Endodermal cell (in vitro differentiated cells): Measurements from ENCODE around the gene SLC25A47. TPM values are rescaled to one million over a fixed set of nuclear protein-coding genes. Genes with fewer than 3 reads are reported as not detected.

Experiments
- DNase-seq: peaks from one replicate; pipeline ENCODE4 v3.0.0-alpha.2; 2017
- H3K27ac ChIP-seq: 2 replicates; pipeline ENCODE4 v1.5.1; 2013; ENCODE audit warnings: mild to moderate bottlenecking, low read depth, low read length, moderate library complexity
- H3K27me3 ChIP-seq: 2 replicates; pipeline ENCODE4 v1.6.1; 2013; ENCODE audit warnings: mild to moderate bottlenecking, low read length, moderate library complexity; ENCODE audit not compliant: insufficient read depth, control insufficient read depth, poor library complexity, severe bottlenecking
- H3K36me3 ChIP-seq: 2 replicates; pipeline ENCODE4 v1.7.0; 2013; ENCODE audit warnings: mild to moderate bottlenecking, low read length, moderate library complexity; ENCODE audit not compliant: control insufficient read depth, insufficient read depth
- H3K4me1 ChIP-seq: one replicate; pipeline ENCODE4 v1.7.0; 2013; ENCODE audit warnings: low read length; ENCODE audit not compliant: control insufficient read depth, insufficient read depth
- H3K4me3 ChIP-seq: 2 replicates; pipeline ENCODE4 v1.5.1; 2013; ENCODE audit warnings: mild to moderate bottlenecking, low read length, moderate library complexity
- H3K9ac ChIP-seq: 2 replicates; pipeline ENCODE4 v1.6.1; 2013; ENCODE audit warnings: mild to moderate bottlenecking, low read length, moderate library complexity; ENCODE audit not compliant: poor library complexity, severe bottlenecking; ENCODE audit errors: extremely low read depth
- H3K9me3 ChIP-seq: 2 replicates; pipeline ENCODE4 v1.6.1; 2013; ENCODE audit warnings: mild to moderate bottlenecking, low read length, moderate library complexity; ENCODE audit not compliant: control insufficient read depth
- H3K27ac Mint-ChIP-seq: 2 replicates; pipeline ENCODE4 v1.8.0; 2020; ENCODE audit warnings: mixed read lengths
- H3K27me3 Mint-ChIP-seq: 2 replicates; pipeline ENCODE4 v1.8.0; 2021; ENCODE audit warnings: mild to moderate bottlenecking, mixed read lengths; ENCODE audit not compliant: insufficient read depth
- H3K36me3 Mint-ChIP-seq: 2 replicates; pipeline ENCODE4 v1.8.0; 2020; ENCODE audit warnings: low read depth, mixed read lengths
- H3K4me1 Mint-ChIP-seq: 2 replicates; pipeline ENCODE4 v1.8.0; 2020; ENCODE audit warnings: mixed read lengths
- H3K4me3 Mint-ChIP-seq: 2 replicates; pipeline ENCODE4 v1.8.0; 2020; ENCODE audit warnings: mild to moderate bottlenecking, moderate library complexity, mixed read lengths
- H3K9me3 Mint-ChIP-seq: 2 replicates; pipeline ENCODE4 v1.8.0; 2020; ENCODE audit warnings: mild to moderate bottlenecking, mixed read lengths
- CTCF ChIP-seq: fragments of 200-600 bp; sonication (generic); conservative IDR thresholded peaks from 2 replicates; pipeline ENCODE4 v1.5.0; 2021; ENCODE audit warnings: antibody characterized with exemption, mild to moderate bottlenecking
- WGBS, 2 experiments: methylation state at CpG; one replicate each; pipeline versions ENCODE4 v1.1.5 to v1.1.7; 2013; ENCODE audit warnings: missing lambda C conversion rate in 2 of 2, mixed read lengths in 1 of 2; ENCODE audit not compliant: insufficient coverage in 1 of 2, insufficient read length in 1 of 2; 5-methylcytosine and 5-hydroxymethylcytosine counted together
- total RNA-seq, 2 donors: library from RNA; stranded (reverse); fragmentation: NEBNext Ultra II Directional in 1 of 2; extraction: Animal tissue kit (Norgen Biotek cat#: 25700) in 1 of 2; gene quantifications; 2 replicates in 1 of 2; 3 replicates in 1 of 2; pipeline ENCODE4 v1.2.1, GENCODE V29; 2021

Gene SLC25A47
- total RNA-seq, 2 donors from 2014 or later: not detected

GRCh38 chr14:100278702-100279101 is 44.4 kb upstream of the SLC25A47 start:
- no peak overlapping the region for H3K27ac ChIP-seq
- H3K9ac ChIP-seq: no peak overlapping the region
- Mint-ChIP-seq H3K4me1 (peaks cover 29% of the 10 kb centered on the region), H3K9me3 (no peaks in the 10 kb centered on the region), H3K4me3 (no peak overlapping the region), H3K36me3 (peaks cover 49% of the 10 kb centered on the region), H3K27ac (no peak overlapping the region), H3K27me3 (no peaks in the 10 kb centered on the region)
- H3K4me1 ChIP-seq: no peaks in the 10 kb centered on the region
- H3K4me3 ChIP-seq: no peak overlapping the region
- 93 to 95% methylated on average over 8 of the region's 8 CpGs for WGBS, 2 experiments
- H3K9me3 ChIP-seq: no peaks in the 10 kb centered on the region
- no peaks in the 10 kb centered on the region for H3K27me3 ChIP-seq
- TF ChIP-seq CTCF: no peak
- peaks cover 79% of the 10 kb centered on the region for H3K36me3 ChIP-seq
- peak; percentile 34 for DNase-seq

- Histone ChIP-seq H3K9ac (no peak overlapping the region), H3K4me1 (no peaks in the 10 kb centered on the region), H3K4me3 (no peak overlapping the region), H3K9me3 (no peaks in the 10 kb centered on the region), H3K36me3 (peaks cover 75% of the 10 kb centered on the region), H3K27me3 (no peaks in the 10 kb centered on the region), H3K27ac (no peak overlapping the region)
- no peak overlapping the region for H3K27ac Mint-ChIP-seq
- WGBS, 2 experiments: 91 to 92% methylated on average over 2 of the region's 2 CpGs
- H3K27me3 Mint-ChIP-seq: no peaks in the 10 kb centered on the region
- no peak for TF ChIP-seq CTCF
- H3K4me1 Mint-ChIP-seq: peaks cover 29% of the 10 kb centered on the region
- peak; percentile 20 for DNase-seq
- H3K9me3 Mint-ChIP-seq: no peaks in the 10 kb centered on the region
- peaks cover 47% of the 10 kb centered on the region for H3K36me3 Mint-ChIP-seq
- H3K4me3 Mint-ChIP-seq: no peak overlapping the region
These were observed 44.0 kb upstream of the SLC25A47 start for GRCh38 chr14:100279133-100279532.

- Mint-ChIP-seq H3K27me3 (peaks cover 1% of the 10 kb centered on the region), H3K4me1 (peaks cover 29% of the 10 kb centered on the region), H3K27ac (no peak overlapping the region), H3K4me3 (no peak overlapping the region), H3K36me3 (peaks cover 46% of the 10 kb centered on the region), H3K9me3 (no peaks in the 10 kb centered on the region)
- Histone ChIP-seq H3K4me1 (no peaks in the 10 kb centered on the region), H3K27me3 (no peaks in the 10 kb centered on the region), H3K36me3 (peaks cover 71% of the 10 kb centered on the region), H3K9me3 (no peaks in the 10 kb centered on the region), H3K9ac (no peak overlapping the region), H3K27ac (no peak overlapping the region), H3K4me3 (no peak overlapping the region)
- WGBS, 2 experiments: 92 to 94% methylated on average over 3 to 8 of the region's 8 CpGs
- DNase-seq: peak; percentile 32
- no peak for TF ChIP-seq CTCF
These were observed 43.6 kb upstream of the SLC25A47 start for GRCh38 chr14:100279563-100279962.
